ENCODE results near the gene SPATA16.
"Not testable (repeated sequence)": the region's sequence is repeated elsewhere in the genome, so short reads cannot be mapped to it uniquely, and the experiment has no call there.

Gene SPATA16, protein sequence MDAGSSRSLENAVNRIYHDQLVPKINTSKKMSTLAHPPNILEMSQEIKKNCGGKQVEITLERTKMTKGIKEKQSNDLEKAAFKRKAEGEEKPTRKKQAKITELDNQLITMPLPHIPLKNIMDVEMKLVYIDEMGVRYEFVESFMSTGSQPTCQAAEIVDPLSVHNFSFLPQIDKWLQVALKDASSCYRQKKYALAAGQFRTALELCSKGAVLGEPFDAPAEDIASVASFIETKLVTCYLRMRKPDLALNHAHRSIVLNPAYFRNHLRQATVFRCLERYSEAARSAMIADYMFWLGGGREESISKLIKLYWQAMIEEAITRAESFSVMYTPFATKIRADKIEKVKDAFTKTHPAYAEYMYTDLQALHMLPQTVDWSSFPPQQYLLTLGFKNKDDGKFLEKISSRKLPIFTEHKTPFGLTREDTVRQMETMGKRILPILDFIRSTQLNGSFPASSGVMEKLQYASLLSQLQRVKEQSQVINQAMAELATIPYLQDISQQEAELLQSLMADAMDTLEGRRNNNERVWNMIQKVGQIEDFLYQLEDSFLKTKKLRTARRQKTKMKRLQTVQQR

DNA sequence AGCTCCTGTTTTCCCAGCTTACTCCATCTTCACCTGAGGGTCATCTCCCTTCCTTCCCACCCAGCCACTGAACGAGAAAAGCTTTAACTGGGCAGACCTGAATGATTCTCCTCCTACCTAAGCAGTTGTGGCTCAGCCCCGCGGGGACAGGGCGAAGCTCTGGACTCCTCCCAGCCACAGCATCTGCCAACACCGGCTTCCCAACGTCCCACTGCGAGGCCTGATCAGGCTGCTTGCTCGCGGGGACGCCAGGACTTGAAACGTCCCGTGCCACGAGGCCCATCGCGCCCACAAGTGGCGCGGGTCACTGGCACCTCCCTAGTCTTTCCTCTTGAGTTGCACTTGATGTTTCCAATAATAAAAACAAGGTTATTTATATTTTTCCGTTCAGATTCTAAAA is at the start of gene SPATA16:
TSS of gene SPATA16 (minus strand) at position 250 of the 400 bp plus-strand sequence. CDS start 23,504 bp downstream, outside the sequence.
- no peak for DNase-seq (ENCODE audit: low spot score)

DNA sequence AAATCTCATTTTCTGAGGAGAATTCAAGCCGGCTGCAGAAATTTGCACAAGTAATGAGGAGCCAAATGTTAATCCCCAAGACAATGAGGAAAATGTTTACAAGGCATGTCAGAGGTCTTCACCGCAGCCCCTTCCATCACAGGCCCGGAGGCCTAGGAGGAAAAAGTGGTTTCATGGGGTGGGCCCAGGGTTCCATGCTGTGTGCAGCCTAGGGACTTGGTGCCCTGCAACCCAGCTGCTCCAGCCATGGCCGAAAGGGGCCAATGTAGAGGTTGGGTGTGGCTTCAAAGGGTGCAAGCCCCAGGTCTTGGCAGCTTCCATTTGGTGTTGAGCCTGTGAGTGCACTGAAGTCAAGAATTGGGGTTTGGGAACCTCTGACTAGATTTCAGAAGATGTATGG is 42.0 kb upstream of the SPATA16 start:
- not testable (repeated sequence) for DNase-seq (ENCODE audit: low spot score)

DNA sequence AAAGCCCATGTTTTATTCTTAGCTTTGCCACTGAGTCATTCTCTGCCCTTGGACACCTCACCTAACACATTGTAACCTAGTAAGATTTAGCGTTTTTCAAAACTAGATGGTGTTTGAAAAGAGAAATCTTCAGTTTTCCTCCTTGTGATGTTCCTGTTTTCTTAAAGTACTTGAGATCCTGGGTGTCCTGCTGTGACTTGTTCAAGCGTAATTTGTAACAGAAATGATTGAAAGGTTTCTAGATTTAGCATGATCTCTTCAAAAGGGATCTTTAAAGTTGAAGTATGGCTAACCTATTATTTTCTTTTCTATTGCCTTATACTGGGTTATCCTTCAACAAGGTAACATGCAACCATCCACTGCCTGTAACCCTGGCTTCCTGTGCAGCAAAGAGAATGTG is 32.6 kb upstream of the SPATA16 start:
- DNase-seq (ENCODE audit: low spot score): no peak

DNA sequence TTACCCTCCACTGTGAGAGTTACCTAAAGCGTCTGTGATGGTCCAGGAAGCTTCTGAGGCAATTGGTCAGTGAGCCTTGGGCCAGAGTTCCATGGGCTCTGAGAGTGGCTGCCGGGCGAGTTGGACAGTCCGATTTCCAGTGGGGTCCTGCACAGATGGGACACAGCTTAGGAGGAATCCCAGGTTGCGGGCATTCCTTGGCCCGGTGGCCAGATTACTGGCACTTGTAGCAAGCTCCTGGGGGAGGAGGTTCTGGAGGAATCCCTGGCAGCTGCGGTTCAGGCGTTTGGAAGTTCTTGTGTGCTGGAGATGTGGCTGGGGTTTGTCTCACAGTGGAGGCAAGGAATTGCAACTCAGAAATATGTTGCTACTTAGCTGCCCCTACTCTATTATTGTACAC is 18.1 kb upstream of the SPATA16 start:
- DNase-seq (ENCODE audit: low spot score): not testable (repeated sequence)

DNA sequence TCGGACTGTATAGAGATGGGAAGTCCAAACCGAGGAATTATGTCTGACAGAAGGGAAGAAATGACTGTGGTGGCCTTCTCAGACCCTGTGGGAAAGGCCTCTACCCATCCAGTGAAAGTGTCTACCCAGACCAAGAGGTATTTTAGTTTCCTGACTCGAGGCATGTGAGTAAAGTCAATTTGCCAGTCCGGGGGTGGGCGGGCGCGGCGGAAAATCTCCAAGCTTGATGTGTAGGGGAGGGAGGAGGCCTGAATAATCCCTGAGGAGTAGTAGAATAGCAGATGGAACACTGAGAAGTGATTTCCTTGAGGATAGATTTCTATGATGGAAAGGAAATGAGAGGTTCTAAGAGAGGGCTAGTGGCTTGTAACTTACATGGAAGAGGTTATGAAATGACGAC is 15.5 kb upstream of the SPATA16 start:
- not testable (repeated sequence) for DNase-seq (ENCODE audit: low spot score)

DNA sequence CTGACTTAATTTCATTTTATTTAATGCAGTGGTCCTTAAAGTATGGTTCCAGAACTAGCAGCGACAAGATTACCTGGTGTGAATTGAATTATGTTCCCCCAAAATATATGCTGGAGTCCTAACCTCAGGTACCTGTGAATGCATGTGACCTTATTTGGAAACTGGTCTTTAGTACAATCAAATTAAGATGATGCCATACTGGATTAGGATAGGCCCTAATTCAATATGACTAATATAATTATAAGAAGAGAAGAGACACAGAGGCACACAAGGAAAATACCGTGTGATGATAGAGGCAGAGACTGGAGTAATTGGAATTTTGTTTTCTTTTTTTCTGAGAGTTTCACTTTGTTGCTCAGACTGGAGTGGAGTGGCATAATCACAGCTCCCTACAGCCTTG is 12.6 kb upstream of the SPATA16 start:
- no peak for DNase-seq (ENCODE audit: low spot score)

DNA sequence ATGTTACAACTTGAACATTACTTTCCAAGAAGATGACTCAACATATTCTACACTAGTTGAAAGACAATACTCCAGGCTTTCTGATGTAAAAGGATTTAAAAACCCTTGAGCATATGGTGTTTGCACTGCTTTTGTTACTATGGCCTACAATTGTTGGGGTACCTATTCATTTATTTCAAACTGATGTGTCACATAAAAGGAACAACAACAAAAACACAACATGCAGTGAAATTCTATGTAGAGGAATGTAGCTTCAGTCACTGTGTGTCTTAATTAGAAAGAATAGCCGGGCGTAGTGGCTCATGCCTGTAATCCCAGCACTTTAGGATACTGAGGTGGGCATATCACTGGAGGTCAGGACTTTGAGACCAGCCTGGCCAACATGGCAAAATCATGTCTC is 1.6 kb downstream of the SPATA16 start:
- DNase-seq (ENCODE audit: low spot score): no peak

DNA sequence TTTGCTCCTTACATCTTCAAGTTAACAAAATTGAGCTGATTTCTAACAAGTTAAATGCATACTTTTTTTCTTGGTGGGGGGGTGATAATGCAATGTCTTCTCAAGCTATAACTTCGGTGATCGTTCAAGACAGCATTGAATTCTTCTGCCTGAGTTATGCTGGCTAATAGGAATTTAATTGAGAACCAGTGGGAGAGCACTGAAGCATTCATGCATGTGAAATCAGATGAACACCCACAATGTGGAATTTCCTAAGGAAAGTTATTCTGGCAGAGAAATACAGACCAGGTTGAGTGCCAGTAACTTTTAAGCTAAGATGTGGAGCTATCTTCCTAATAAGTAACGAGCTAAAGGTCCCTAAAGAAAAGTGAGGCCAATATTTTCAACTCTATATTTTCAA is 3.0 kb downstream of the SPATA16 start:
- peak; percentile 53 for DNase-seq (ENCODE audit: low spot score)

DNA sequence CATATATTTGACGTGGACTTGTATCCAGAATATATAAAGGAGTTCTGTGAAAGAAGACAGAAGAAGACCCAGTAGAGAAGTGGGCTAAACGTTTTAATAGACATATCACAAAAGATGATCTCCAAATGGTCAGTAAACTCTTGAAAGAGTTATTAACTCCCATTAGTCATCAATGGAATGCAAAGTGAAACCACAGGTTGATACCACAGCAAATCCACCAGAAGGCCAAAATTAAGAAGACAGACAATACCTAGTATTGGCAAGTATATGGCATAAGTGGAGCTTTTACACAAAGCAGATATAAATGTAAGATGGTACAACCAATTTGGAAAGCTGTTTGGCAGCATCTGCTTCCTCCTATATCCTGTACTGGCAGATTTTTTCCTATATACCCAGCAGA is 6.0 kb downstream of the SPATA16 start:
- DNase-seq (ENCODE audit: low spot score): no peak

DNA sequence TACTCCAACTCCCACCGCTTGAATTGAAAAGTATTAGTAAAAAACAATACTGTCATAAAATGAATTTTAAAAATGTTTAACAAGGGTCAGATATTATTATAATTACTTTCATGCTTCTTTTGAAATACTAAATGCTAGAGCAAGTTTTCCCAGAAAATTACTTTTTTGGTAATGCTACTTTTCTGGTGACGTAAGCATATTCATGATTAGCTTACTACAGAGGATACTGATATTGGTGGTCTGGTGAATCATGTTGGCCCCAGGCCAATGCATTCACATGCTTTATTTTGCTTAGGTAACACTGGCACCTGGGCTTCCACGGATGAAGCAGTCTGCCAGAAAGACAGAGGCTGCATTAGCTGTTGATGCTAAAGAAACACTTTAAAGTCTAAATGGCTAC is 12.4 kb downstream of the SPATA16 start:
- DNase-seq (ENCODE audit: low spot score): no peak

DNA sequence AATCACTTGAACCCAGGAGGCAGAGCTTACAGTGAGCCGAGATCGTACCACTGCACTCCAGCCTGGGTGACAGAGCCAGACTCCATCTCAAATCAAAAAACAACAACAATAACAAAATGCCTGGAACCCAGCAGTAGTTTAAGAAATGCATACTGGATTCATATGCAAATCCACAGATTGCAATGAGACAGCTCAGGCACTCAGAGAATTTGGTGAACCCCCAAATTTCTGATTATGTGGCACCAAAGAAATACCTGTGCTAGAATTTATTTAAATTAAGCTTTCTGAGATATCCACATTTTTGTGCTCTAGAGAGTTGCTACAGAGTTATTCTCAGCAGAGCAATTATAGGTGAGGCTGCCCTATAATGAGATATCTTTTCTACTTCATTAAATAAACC is 29.7 kb downstream of the SPATA16 start:
- no peak for DNase-seq (ENCODE audit: low spot score)

DNA sequence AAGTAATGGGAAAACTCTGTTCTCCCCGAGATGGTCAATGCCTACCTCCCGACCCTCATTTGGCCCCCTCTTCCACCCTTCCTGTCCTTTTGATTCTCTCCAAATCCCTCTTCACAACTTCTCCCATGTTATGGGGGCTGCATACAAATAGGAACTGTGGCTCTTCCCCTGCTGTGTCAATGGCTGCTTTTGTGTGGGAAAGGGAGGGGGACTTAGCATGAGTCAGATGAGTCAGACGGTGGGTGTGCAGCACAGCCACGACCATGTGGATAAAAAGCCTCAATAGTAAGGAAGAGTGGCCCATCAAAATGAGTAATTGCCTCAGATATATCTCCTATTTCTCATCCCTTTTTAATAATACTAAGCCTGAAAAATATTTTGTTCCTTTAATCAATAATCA is 31.9 kb downstream of the SPATA16 start:
- no peak for DNase-seq (ENCODE audit: low spot score)

DNA sequence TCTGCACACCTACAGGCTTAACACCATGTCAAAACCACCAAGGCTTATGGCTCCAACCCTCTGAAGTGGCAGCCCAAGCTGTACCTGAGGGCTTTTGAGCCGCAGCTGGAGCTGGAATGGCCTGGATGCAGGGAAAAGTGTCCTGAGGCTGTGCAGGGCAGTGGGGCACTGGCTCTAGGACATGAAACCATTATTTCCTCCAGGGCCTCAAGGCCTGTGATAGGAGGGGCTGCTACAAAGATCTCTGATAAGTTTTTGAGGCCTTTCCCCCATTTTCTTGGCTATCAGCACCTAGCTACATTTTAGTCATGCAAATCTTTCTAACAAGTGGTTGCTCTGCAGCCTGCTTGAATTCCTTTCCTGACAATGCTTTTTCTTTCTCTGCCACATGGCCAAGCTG is 37.6 kb downstream of the SPATA16 start:
- no peak for DNase-seq (ENCODE audit: low spot score)

DNA sequence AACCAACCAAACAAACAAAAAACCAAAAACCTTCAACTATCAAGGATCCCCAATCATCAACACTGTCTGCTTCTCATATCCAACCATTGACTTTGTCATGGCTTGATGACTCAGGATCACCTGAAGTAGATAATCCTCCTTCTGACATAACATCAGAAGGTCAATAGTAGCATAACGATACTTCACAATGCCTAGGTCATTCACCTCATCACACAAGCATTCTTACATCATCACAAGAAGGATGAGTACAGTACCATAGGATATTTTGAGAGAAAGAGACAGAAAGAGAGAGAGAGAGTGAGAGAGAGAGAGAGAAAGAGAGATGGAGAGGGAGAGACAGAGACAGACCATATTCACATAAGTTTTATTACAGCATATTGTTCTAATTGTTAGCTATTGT is 42.1 kb downstream of the SPATA16 start:
- DNase-seq (ENCODE audit: low spot score): no peak

DNA sequence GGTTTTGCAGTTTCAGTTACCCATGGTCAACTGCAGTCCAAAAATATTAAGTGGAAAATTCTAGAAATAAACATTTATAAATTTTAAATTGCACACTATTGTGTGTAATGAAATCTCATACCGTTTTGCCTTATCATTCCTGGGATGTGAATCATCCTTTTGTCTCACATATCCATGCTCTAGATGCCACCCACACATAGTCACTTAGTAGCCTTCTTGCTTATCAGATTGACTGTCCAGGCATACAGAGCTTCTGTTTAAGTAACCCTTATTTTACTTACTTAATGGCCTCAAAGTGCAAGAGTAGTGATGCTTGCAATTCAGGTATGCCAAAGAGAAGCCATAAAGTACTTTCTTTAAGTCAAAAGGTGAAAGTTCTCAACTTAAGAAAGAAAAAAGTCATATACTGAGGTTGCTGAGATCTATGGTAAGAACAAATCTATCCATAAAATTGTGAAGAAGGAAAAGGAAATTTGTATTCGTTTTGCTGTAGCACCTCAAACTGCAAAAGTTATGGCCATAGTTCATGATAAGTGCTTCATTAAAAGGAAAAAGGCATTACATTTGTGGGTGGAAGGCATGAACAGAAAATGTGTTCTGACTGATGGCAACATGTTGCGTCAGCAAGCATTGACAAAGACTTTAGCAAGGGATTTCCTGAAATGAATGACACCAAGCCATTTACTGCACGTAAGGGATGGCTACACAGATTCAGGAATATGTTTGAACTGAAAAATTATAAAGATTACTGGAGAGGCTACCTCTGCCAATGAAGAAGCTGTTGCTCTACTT is 43.8 kb downstream of the SPATA16 start:
- no peak for DNase-seq (ENCODE audit: low spot score)

DNA sequence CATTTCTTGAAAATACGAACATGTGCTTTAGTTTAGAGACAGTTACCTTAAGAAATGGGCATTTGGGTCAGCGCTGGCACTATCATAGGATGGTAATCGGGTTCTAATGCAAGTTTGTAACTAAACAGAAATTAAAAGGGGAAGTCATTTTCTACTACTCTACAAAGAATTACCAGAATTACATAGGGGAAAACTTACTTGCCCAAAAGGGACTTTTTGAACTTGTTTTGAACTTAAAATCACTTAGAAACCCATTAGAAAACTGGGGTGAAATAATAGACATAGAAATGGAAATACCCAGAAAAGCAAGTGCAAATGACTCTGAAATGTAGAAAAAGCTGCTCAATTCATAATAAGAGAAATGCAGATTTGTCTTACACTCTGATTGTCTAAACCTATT is 44.9 kb downstream of the SPATA16 start:
- no peak for DNase-seq (ENCODE audit: low spot score)

DNA sequence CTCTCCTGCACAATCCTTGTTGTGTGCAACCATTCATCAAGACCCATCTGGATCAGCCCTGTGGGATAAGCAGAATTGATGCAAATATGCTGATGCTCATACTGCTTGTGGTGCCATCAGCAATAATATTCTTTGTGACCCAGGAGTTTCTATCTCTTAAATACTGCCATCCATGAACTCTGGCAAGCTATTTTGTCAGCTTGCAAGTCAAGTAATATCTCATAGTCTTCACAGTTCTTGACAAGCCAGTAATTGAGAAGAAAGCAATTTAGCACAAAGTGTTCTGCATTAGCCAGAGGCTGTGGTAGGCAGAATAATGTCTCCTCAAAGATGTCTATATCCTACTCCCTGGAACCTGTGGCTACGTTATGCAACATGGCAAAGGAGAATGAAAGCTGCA is 49.0 kb downstream of the SPATA16 start:
- DNase-seq (ENCODE audit: low spot score): peak; percentile 32

DNA sequence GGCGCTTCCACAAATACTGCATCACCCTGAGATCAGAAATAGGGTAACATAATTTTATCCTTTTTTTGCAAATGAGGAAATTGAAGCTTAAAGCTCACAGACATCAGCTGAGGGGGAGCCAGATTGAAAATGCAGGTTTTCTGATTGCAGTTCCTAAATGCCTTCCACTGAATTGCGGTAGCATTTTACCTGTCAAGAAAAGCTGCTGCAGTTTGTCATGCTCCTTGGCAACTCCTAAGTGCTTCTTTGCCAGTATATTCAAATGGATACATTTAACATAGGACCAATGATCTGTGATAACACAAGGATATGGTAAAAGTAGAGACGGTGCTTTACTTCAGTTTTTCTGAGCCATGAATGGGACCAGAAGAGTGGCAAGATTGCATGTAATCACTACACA is 50.5 kb downstream of the SPATA16 start:
- DNase-seq (ENCODE audit: low spot score): peak; percentile 43

DNA sequence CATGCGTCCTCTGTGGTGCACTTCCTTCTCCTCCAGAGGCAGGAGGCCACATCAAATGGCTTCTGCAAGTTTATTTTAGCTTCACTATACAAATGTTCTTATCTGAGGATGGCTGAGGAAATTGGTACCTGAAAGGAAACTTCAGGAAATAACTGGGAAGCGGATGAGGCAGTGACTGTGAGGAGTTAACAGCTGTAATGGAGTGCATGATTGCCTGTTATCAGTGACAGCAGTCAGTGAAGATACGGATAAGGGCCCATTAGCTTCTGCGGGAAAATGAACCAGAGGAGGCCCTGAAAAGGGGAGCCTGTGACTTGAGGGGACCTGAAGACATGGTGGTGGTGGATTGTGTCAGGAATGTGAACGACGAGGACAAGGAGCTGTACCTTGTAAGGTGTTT is 51.8 kb downstream of the SPATA16 start:
- no peak for DNase-seq (ENCODE audit: low spot score)

DNA sequence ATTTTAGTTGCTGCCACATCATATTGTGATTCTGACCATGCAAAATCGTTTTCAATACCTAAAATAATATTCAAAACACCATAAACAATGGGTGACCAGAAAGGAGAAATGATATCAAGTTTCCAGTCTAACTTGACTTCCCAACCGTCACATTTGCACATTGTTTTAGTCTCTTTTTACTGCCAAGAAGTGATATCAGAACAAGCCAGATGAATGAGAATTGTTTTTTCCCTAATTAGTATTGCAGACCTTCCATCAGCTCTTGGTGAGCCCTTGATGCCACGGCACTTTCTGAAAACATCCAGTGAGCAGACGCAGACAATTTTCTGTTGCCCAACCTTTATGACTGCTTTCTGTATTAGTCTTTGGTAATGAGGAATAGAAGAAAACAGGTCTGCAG is 62.5 kb downstream of the SPATA16 start:
- peak; percentile 37 for DNase-seq (ENCODE audit: low spot score)

DNA sequence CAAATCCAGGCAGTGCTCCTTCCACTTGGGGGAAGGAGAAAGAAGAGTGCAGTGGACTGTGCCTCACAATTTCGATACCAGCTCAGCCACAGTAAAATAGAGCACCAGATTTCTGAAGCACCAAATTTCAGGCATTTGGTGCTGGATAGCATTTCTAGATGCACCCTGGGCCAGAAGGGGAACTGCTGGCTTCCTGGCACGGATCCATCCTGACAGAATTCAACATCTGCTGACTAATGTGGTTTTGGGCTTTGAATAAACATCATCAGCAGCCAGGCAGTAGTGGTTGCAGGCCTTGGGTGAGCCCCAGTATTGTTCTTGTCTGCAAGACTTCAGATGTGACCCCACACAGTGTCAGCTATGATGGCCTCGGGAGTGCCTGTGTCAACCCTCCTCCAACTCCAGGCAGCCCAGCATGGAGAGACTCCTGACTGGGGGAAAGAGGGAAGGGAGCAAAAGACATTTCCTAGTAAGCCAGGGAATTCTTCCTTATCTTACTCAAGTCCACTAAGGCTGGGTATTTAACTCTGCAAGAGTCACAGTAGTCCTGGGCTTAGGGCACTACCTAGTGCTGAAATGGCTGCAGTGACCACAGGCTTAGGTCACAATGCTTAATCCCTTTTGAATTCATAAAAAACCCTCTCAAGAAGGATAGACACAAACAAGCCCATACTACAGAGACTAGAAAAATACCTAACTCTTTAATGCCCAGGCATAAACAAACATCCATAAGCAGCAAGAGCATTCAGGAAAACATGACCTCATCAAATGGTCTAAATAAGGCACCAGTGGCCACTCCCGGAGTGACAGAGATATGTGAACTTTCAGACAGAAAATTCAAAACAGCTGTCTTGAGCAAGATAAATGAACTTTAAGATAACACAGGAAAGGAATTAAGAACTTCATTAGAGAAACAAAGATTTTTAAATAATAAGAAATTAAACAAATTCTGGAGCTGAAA is 74.7 kb downstream of the SPATA16 start:
- no peak for DNase-seq (ENCODE audit: low spot score)

DNA sequence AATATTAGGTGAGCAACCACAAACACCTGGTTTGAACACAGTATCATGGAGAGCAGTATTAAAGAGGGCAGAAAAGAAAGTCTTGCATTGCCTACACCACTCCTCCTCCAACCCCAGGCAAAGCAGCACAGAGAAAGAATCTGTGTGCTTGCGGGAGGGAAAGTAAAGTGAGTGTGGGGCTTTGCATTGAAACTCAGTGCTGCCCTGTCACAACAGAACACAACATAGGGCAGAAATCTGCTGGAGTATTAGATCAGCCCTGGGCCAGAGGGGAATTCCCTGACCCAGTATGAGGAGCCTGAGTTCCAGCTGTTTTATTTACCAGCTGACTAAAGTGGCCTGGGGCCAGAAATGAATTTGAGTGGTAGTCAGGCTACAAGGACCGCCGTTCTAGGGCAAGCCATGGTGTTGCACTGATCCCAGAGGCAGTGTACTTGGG is 75.5 kb downstream of the SPATA16 start:
- no peak for DNase-seq (ENCODE audit: low spot score)

All from putamen (tissue), 1 donor.